Right lobe of liver (tissue), 4 donors: ENCODE measurements around the gene FAM185A.

Source experiments
- POLR2A ChIP-seq: fragments of 450-650 bp; IDR thresholded peaks from one replicate; pipeline ENCODE4 v1.6.1; 2017; ENCODE audit warnings: antibody characterized with exemption, mild to moderate bottlenecking
- TF ChIP-seq, protein P1 (sequence below), 4 donors: fragments of 200-600 bp in 3 of 4; fragments of 450-650 bp in 1 of 4; IDR thresholded peaks; one replicate each; pipeline versions ENCODE4 v1.5.1 to v1.8.0; 2016 to 2022; ENCODE audit warnings: antibody characterized with exemption in 4 of 4, mild to moderate bottlenecking in 2 of 4
- donor health status: DM: no; HTN: no; CAD: no.
- donor health status: DM: no; HTN: no; CAD: no.
- donor health status: DM: no; HTN: yes; CAD: no.

DNA sequence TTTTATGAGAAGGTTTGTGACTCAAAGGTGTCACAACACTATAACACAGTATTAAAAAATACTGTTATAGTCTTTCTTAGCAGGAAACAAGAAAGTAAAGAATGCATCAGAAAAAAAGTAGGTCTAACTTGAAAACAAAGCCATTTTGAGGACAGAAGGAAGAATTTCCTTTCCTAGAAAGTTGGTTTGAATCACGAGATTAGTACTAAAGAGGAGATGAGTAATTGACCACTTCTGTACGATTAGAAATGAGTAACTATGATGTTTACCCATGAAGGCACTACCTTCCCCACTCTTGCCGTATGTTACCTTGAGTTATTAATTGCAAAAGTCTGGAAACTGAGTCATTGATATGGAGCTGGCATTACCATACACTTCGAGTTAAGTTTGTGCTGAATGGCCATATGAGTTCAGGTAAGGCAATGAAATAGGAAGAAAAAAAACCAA lies 65.2 kb downstream of the FAM185A start:
- TF ChIP-seq, protein P1, sequence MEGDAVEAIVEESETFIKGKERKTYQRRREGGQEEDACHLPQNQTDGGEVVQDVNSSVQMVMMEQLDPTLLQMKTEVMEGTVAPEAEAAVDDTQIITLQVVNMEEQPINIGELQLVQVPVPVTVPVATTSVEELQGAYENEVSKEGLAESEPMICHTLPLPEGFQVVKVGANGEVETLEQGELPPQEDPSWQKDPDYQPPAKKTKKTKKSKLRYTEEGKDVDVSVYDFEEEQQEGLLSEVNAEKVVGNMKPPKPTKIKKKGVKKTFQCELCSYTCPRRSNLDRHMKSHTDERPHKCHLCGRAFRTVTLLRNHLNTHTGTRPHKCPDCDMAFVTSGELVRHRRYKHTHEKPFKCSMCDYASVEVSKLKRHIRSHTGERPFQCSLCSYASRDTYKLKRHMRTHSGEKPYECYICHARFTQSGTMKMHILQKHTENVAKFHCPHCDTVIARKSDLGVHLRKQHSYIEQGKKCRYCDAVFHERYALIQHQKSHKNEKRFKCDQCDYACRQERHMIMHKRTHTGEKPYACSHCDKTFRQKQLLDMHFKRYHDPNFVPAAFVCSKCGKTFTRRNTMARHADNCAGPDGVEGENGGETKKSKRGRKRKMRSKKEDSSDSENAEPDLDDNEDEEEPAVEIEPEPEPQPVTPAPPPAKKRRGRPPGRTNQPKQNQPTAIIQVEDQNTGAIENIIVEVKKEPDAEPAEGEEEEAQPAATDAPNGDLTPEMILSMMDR (IDR thresholded peaks at IDR 0.05): no peak
- TF ChIP-seq POLR2A: no peak
